ENCODE measurements around the gene NPAS2.
A peak's percentile ranks its signal among the peaks of the same experiment; 100 is the strongest.

The NPAS2 gene

GRCh38 chr2:100990166-100990565 is 170.2 kb downstream of the NPAS2 start:
- no peak for DNase-seq (ENCODE audit: low spot score)

- DNase-seq (ENCODE audit: low spot score): no peak
These were observed 170.9 kb downstream of the NPAS2 start for GRCh38 chr2:100990650-100991403.

GRCh38 chr2:100991404-100991773 is 171.4 kb downstream of the NPAS2 start:
- no peak for DNase-seq (ENCODE audit: low spot score)

GRCh38 chr2:100992262-100992661 is 172.3 kb downstream of the NPAS2 start:
- DNase-seq (ENCODE audit: low spot score): no peak

GRCh38 chr2:100993294-100993693 is 173.4 kb downstream of the NPAS2 start:
- no peak for DNase-seq (ENCODE audit: low spot score)

- DNase-seq (ENCODE audit: low spot score): no peak
These were observed 175.6 kb downstream of the NPAS2 start for GRCh38 chr2:100995309-100996075.

- DNase-seq (ENCODE audit: low spot score): no peak
These were observed 177.7 kb downstream of the NPAS2 start for GRCh38 chr2:100997509-100998234.

- no peak for DNase-seq (ENCODE audit: low spot score)
These were observed 178.3 kb downstream of the NPAS2 start for GRCh38 chr2:100998235-100998573.

GRCh38 chr2:100999995-101000394 is 180.1 kb downstream of the NPAS2 start:
- no peak for DNase-seq (ENCODE audit: low spot score)

GRCh38 chr2:101001691-101002561 is 182.0 kb downstream of the NPAS2 start, which contains the start of gene RPL31:
RPL31 (plus strand) TSS chr2:101002289; CDS start chr2:101002702, 413 bp downstream.
- DNase-seq (ENCODE audit: low spot score): peak; percentile 95

- DNase-seq (ENCODE audit: low spot score): no peak
These were observed 182.8 kb downstream of the NPAS2 start for GRCh38 chr2:101002562-101003277.

- no peak for DNase-seq (ENCODE audit: low spot score)
These were observed 183.4 kb downstream of the NPAS2 start for GRCh38 chr2:101003278-101003775.

GRCh38 chr2:101004620-101005325 is 184.8 kb downstream of the NPAS2 start:
- DNase-seq (ENCODE audit: low spot score): no peak

- no peak for DNase-seq (ENCODE audit: low spot score)
These were observed 186.3 kb downstream of the NPAS2 start for GRCh38 chr2:101006065-101006715.

- DNase-seq (ENCODE audit: low spot score): no peak
These were observed 187.7 kb downstream of the NPAS2 start for GRCh38 chr2:101007415-101008345.

- DNase-seq (ENCODE audit: low spot score): no peak
These were observed 191.2 kb downstream of the NPAS2 start for GRCh38 chr2:101011152-101011551.

GRCh38 chr2:101012054-101012705 is 192.2 kb downstream of the NPAS2 start:
- no peak for DNase-seq (ENCODE audit: low spot score)

GRCh38 chr2:101012706-101013181 is 192.8 kb downstream of the NPAS2 start:
- no peak for DNase-seq (ENCODE audit: low spot score)
